IMR-90 (cell line): ENCODE data around the gene COL4A1. TPM values are rescaled to one million over a fixed set of nuclear protein-coding genes. Genes with fewer than 3 reads are reported as not detected.

Source experiments
- ATAC-seq: fragments of 200-7000 bp; cut with Tn5 transposase; 2 replicates; pipeline ENCODE4 v1.9.1; 2020; ENCODE audit warnings: low read depth, mild to moderate bottlenecking, moderate library complexity
- BruUV-seq: library from RNA; stranded (reverse); fragments of 400-500 nt; replicated peaks from 2 replicates; lab custom pipeline; 2021; lab: Mats Ljungman, UMichigan
- CTCF ChIA-PET: fragments of 300-600 bp; formaldehyde crosslinking; extraction: SDS; loops from one replicate; lab custom pipeline; 2021; ENCODE audit warnings: antibody characterized with exemption; lab: Yijun Ruan, JAX
- POLR2A ChIA-PET: fragments of 300-600 bp; sonication (Branson Sonifier 250); formaldehyde crosslinking; loops from one replicate; lab custom pipeline; 2022; ENCODE audit warnings: antibody characterized with exemption; ENCODE audit not compliant: unreplicated experiment; lab: Charles Lee
- DNase-seq: peaks from one replicate; pipeline ENCODE4 v3.0.0; 2013
- H2AFZ ChIP-seq: replicated peaks from 2 replicates; pipeline ENCODE3; 2013; ENCODE audit warnings: low read length, mild to moderate bottlenecking; ENCODE audit not compliant: poor library complexity
- H2AK5ac ChIP-seq: 2 replicates; pipeline ENCODE4 v1.6.1; 2013; ENCODE audit warnings: low read depth, low read length, inconsistent platforms
- H2AK9ac ChIP-seq: replicated peaks from 2 replicates; pipeline ENCODE3; 2013; ENCODE audit warnings: mild to moderate bottlenecking, low read depth, low read length, moderate library complexity; ENCODE audit not compliant: poor library complexity
- H2BK120ac ChIP-seq: 2 replicates; pipeline ENCODE4 v1.6.1; 2013; ENCODE audit warnings: low read depth, low read length, inconsistent platforms
- H2BK15ac ChIP-seq: 3 replicates; pipeline ENCODE4 v1.6.1; 2013; ENCODE audit warnings: low read depth, low read length, inconsistent platforms
- H2BK20ac ChIP-seq: 2 replicates; pipeline ENCODE4 v1.6.1; 2013; ENCODE audit warnings: low read depth, mild to moderate bottlenecking, inconsistent platforms, low read length, moderate library complexity
- H2BK5ac ChIP-seq: 2 replicates; pipeline ENCODE4 v1.6.1; 2013; ENCODE audit warnings: mild to moderate bottlenecking, low read depth, low read length, inconsistent platforms; ENCODE audit not compliant: poor library complexity, severe bottlenecking
- H3K14ac ChIP-seq: replicated peaks from 2 replicates; pipeline ENCODE4 v1.6.1; 2013; ENCODE audit warnings: low read depth, low read length, inconsistent platforms
- H3K18ac ChIP-seq: 2 replicates; pipeline ENCODE4 v1.6.1; 2013; ENCODE audit warnings: low read depth, low read length, control low read depth
- H3K23ac ChIP-seq: 2 replicates; pipeline ENCODE4 v1.6.1; 2013; ENCODE audit warnings: low read depth, low read length, inconsistent platforms
- H3K27ac ChIP-seq: 2 replicates; pipeline ENCODE4 v1.5.1; 2013; ENCODE audit warnings: mild to moderate bottlenecking, control low read depth, low read length; ENCODE audit not compliant: insufficient read depth
- H3K27me3 ChIP-seq: 2 replicates; pipeline ENCODE4 v1.6.1; 2013; ENCODE audit warnings: low read length; ENCODE audit not compliant: control insufficient read depth, insufficient read depth
- H3K36me3 ChIP-seq: 2 replicates; pipeline ENCODE4 v1.6.1; 2013; ENCODE audit warnings: low read length, mixed read lengths; ENCODE audit not compliant: control insufficient read depth, insufficient read depth
- H3K4ac ChIP-seq: 2 replicates; pipeline ENCODE4 v1.6.1; 2013; ENCODE audit warnings: low read depth, low read length, inconsistent platforms
- H3K4me1 ChIP-seq: 2 replicates; pipeline ENCODE4 v1.6.1; 2013; ENCODE audit warnings: low read length, mixed read lengths; ENCODE audit not compliant: control insufficient read depth, insufficient read depth
- H3K4me2 ChIP-seq: 2 replicates; pipeline ENCODE4 v1.6.1; 2013; ENCODE audit warnings: low read depth, mild to moderate bottlenecking, control low read depth, low read length, moderate library complexity
- H3K4me3 ChIP-seq: 2 replicates; pipeline ENCODE4 v1.5.1; 2013; ENCODE audit warnings: low read depth, mild to moderate bottlenecking, control low read depth, low read length, moderate library complexity; ENCODE audit not compliant: insufficient read depth
- H3K56ac ChIP-seq: 2 replicates; pipeline ENCODE4 v1.6.1; 2013; ENCODE audit warnings: low read length, inconsistent platforms; ENCODE audit not compliant: insufficient read depth; ENCODE audit errors: extremely low read depth
- H3K79me1 ChIP-seq, 2 experiments: 2 replicates each; pipeline ENCODE4 v1.6.1; 2013; ENCODE audit warnings: low read length in 2 of 2, inconsistent platforms in 1 of 2, low read depth in 1 of 2
- H3K9ac ChIP-seq: 2 replicates; pipeline ENCODE4 v1.6.1; 2013; ENCODE audit warnings: low read depth, low read length, control low read depth
- H3K9me1 ChIP-seq: 2 replicates; pipeline ENCODE4 v1.6.1; 2013; ENCODE audit warnings: low read length, inconsistent platforms; ENCODE audit not compliant: insufficient read depth
- H3K9me3 ChIP-seq: 2 replicates; pipeline ENCODE4 v1.6.1; 2013; ENCODE audit warnings: low read length; ENCODE audit not compliant: control insufficient read depth, insufficient read depth
- H4K20me1 ChIP-seq: 2 replicates; pipeline ENCODE4 v1.6.1; 2013; ENCODE audit warnings: low read length, inconsistent platforms; ENCODE audit not compliant: insufficient read depth
- H4K5ac ChIP-seq: 2 replicates; pipeline ENCODE4 v1.6.1; 2013; ENCODE audit warnings: mild to moderate bottlenecking, low read depth, low read length, control low read depth
- H4K8ac ChIP-seq, 2 experiments: 2 replicates each; pipeline ENCODE4 v1.6.1; 2013; ENCODE audit warnings: low read depth in 2 of 2, low read length in 2 of 2, control low read depth in 1 of 2, inconsistent platforms in 1 of 2
- H4K91ac ChIP-seq: 2 replicates; pipeline ENCODE4 v1.6.1; 2013; ENCODE audit warnings: low read depth, low read length, inconsistent platforms; ENCODE audit not compliant: insufficient read depth
- BHLHE40 ChIP-seq: fragments of 150-350 bp; IDR thresholded peaks from 2 replicates; pipeline ENCODE4 v1.6.1; 2016; ENCODE audit warnings: mild to moderate bottlenecking, low read depth, low read length
- CHD1 ChIP-seq: IDR thresholded peaks from 2 replicates; pipeline ENCODE4 v1.6.1; 2012; ENCODE audit warnings: low read depth, low read length, improper control_type of control experiment
- NFE2L2 ChIP-seq: fragments of 150-350 bp; IDR thresholded peaks from 2 replicates; pipeline ENCODE4 v1.6.1; 2016; ENCODE audit warnings: low read depth, mild to moderate bottlenecking, low read length
- POLR2A ChIP-seq: IDR thresholded peaks from 2 replicates; pipeline ENCODE4 v1.6.1; 2012; ENCODE audit warnings: mild to moderate bottlenecking, low read depth, low read length
- RCOR1 ChIP-seq: IDR thresholded peaks from 2 replicates; pipeline ENCODE4 v1.6.1; 2012; ENCODE audit warnings: mild to moderate bottlenecking, low read length, improper control_type of control experiment; ENCODE audit not compliant: insufficient replicate concordance
- RFX5 ChIP-seq: IDR thresholded peaks from 2 replicates; pipeline ENCODE4 v1.8.0; 2012; ENCODE audit warnings: low read depth, mild to moderate bottlenecking, low read length, moderate library complexity
- WGBS, 2 experiments: methylation state at CpG; one replicate each; pipeline versions ENCODE4 v1.1.5 to v1.1.7; 2013; ENCODE audit warnings: missing lambda C conversion rate in 2 of 2; ENCODE audit not compliant: insufficient read length in 1 of 2; ENCODE audit errors: extremely low coverage in 2 of 2; 5-methylcytosine and 5-hydroxymethylcytosine counted together
- dilution Hi-C: fragments of 300-500 bp; cut with HindIII; formaldehyde crosslinking; loops from one replicate; pipeline ENCODE4 v1.14.3; 2018; ENCODE audit warnings: low sequenced_read_pairs; ENCODE audit not compliant: unreplicated experiment
- in situ Hi-C: fragments of 300-500 bp; cut with MboI; formaldehyde crosslinking; loops from 3 replicates; pipeline ENCODE4 v1.14.3; 2019; ENCODE audit warnings: low sequenced_read_pairs, inconsistent platforms, mixed read lengths
- intact Hi-C: fragments of 100-400 bp; cut with micrococcal nuclease; formaldehyde crosslinking; loops from 2 replicates; pipeline ENCODE4 v1.10.0; 2022
- polyA plus RNA-seq, 3 experiments: library from polyadenylated mRNA; depleted of rRNA; stranded (reverse); fragments of >200 nt; gene quantifications; 2 replicates each; pipeline ENCODE4 v1.2.3, GENCODE V29; 2012; ENCODE audit warnings: low replicate concordance in 1 of 3
- total RNA-seq: library from RNA; depleted of rRNA; stranded (reverse); fragments of >200 nt; gene quantifications from 2 replicates; pipeline ENCODE4 v1.2.3, GENCODE V29; 2012
- TF ChIP-seq, protein P1 (sequence below): fragments of 150-350 bp; IDR thresholded peaks from 2 replicates; pipeline ENCODE4 v1.6.1; 2017; ENCODE audit warnings: mild to moderate bottlenecking, antibody characterized with exemption, low read length, low read depth

COL4A1 gene
- total and polyA plus RNA-seq, 2 of the 4 experiments (the other 2 are of a cell fraction), result 230 to 337 TPM

DNA sequence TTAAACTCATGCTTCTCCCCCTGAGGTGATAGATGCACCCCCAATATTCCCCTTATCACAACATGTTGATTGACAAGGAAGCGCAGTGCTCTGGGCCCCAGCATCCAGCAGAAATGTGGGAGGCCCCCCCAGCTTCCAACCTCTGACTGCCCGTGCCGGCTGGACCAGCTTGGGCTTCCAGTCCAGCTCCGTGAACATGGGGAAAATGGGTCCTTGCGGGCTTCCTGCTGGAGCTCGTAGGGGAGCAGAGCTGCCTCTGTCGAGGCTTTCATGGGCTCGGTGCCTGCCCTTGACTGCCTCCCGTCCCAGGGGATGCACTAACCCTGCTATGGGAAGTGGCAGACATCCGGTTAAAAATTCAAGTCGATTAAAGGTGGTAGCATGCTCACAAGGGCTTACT lies 188.9 kb downstream of the COL4A1 start:
- Histone ChIP-seq H3K4ac (no peak overlapping the region), H3K18ac (no peak overlapping the region), H2BK5ac (no peak overlapping the region), H3K9me3 (no peaks in the 10 kb centered on the region), H4K91ac (no peak overlapping the region), H3K9me1 (peaks cover 20% of the 10 kb centered on the region), H2BK120ac (no peak overlapping the region), H3K4me1 (peaks cover 19% of the 10 kb centered on the region), H3K79me1 (0 out of 4 replicates have a peak, but pooled peaks cover 0 to 4% of the 10 kb centered on the region in 2 experiments), H2BK15ac (no peak overlapping the region; the same call in 2 of the 3 replicates), H3K4me3 (no peak overlapping the region), H2AK5ac (no peak overlapping the region), H4K8ac (no peak overlapping the region), H4K5ac (no peak overlapping the region), H2BK20ac (no peak overlapping the region), H3K23ac (no peak overlapping the region), H3K9ac (no peak overlapping the region), H3K4me2 (no peak overlapping the region), H2AK9ac (no peak overlapping the region), H4K20me1 (peaks cover 5% of the 10 kb centered on the region; the same call in 1 of the 2 replicates), H3K27ac (no peak overlapping the region), H2AFZ (no peak overlapping the region), H3K27me3 (no peaks in the 10 kb centered on the region), H3K36me3 (no peaks in the 10 kb centered on the region), H3K56ac (no peak overlapping the region), H3K14ac (no peak overlapping the region)
- dilution Hi-C loops, result loop anchor here (25.0 kb wide), 1 partner anchor 331 kb away; the partner anchor contains the start of gene IRS2
- ATAC-seq, result no peak
- no CpG with 5 or more reads among the region's 11 CpGs for WGBS, 2 experiments
- intact Hi-C loops, result loop anchor here (10.0 kb wide), 1 partner anchor 773 kb away; no protein-coding TSS in a partner anchor
- TF ChIP-seq, protein P1, sequence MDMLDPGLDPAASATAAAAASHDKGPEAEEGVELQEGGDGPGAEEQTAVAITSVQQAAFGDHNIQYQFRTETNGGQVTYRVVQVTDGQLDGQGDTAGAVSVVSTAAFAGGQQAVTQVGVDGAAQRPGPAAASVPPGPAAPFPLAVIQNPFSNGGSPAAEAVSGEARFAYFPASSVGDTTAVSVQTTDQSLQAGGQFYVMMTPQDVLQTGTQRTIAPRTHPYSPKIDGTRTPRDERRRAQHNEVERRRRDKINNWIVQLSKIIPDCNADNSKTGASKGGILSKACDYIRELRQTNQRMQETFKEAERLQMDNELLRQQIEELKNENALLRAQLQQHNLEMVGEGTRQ, result no peak
- TF ChIP-seq NFE2L2 (no peak), RFX5 (no peak), POLR2A (no peak), RCOR1 (no peak), CHD1 (no peak), BHLHE40 (no peak)
- DNase-seq, result no peak
- BruUV-seq, result no TSS peak
- ChIA-PET CTCF (no interaction called here), POLR2A (no interaction called here)
- in situ Hi-C loops, result loop anchor here (25.0 kb wide), 1 partner anchor 756 kb away; no protein-coding TSS in a partner anchor
